HEK293 (cell line): ENCODE data around the gene FAM181A.

ENCODE experiments used
- HOXA7 ChIP-seq: sonication (generic); formaldehyde crosslinking; IDR thresholded peaks from 2 replicates; pipeline ENCODE4 v1.8.1; 2022; ENCODE audit warnings: missing genetic modification reagents, borderline replicate concordance
- MEIS1 ChIP-seq: sonication (generic); formaldehyde crosslinking; IDR thresholded peaks from 2 replicates; pipeline ENCODE4 v1.8.1; 2022; ENCODE audit warnings: missing genetic modification reagents, mild to moderate bottlenecking, borderline replicate concordance
- SP2 ChIP-seq: fragments of 450-650 bp; formaldehyde crosslinking; IDR thresholded peaks from 2 replicates; pipeline ENCODE4 v1.5.1; 2016; ENCODE audit warnings: missing biosample characterization, missing genetic modification characterization
- TCF7L2 ChIP-seq: IDR thresholded peaks from 2 replicates; pipeline ENCODE4 v1.6.1; 2011; ENCODE audit warnings: low read depth, mild to moderate bottlenecking, inconsistent platforms, low read length, moderate library complexity, borderline replicate concordance
- ZNF146 ChIP-seq: fragments of 450-650 bp; formaldehyde crosslinking; IDR thresholded peaks from 2 replicates; pipeline ENCODE4 v1.5.1; 2016; ENCODE audit warnings: missing biosample characterization, missing genetic modification characterization
- ZNF16 ChIP-seq: fragments of 450-650 bp; formaldehyde crosslinking; IDR thresholded peaks from 2 replicates; pipeline ENCODE4 v1.5.1; 2016; ENCODE audit warnings: low read depth, missing biosample characterization, missing genetic modification characterization
- ZNF585B ChIP-seq: fragments of 450-650 bp; formaldehyde crosslinking; IDR thresholded peaks from 2 replicates; pipeline ENCODE4 v1.5.1; 2016; ENCODE audit warnings: missing biosample characterization, missing genetic modification characterization
- ZNF623 ChIP-seq: fragments of 450-650 bp; formaldehyde crosslinking; IDR thresholded peaks from 2 replicates; pipeline ENCODE4 v1.5.1; 2016; ENCODE audit warnings: missing biosample characterization, missing genetic modification characterization
- ZNF677 ChIP-seq: fragments of 450-650 bp; IDR thresholded peaks from 2 replicates; pipeline ENCODE4 v1.5.0; 2018; ENCODE audit warnings: missing biosample characterization, mild to moderate bottlenecking, missing genetic modification characterization, moderate library complexity
- ZNF768 ChIP-seq: fragments of 450-650 bp; formaldehyde crosslinking; IDR thresholded peaks from 2 replicates; pipeline ENCODE4 v1.5.1; 2018; ENCODE audit warnings: missing biosample characterization, mild to moderate bottlenecking, missing genetic modification characterization
- ZNF792 ChIP-seq: fragments of 450-650 bp; formaldehyde crosslinking; IDR thresholded peaks from 2 replicates; pipeline ENCODE4 v1.5.1; 2016; ENCODE audit warnings: missing biosample characterization, missing genetic modification characterization
- ZSCAN30 ChIP-seq: fragments of 450-650 bp; IDR thresholded peaks from 2 replicates; pipeline ENCODE4 v1.5.1; 2018; ENCODE audit warnings: missing biosample characterization, mild to moderate bottlenecking, missing genetic modification characterization, moderate library complexity
- TF ChIP-seq, protein P1 (sequence below): fragments of 450-650 bp; formaldehyde crosslinking; IDR thresholded peaks from 2 replicates; pipeline ENCODE4 v1.5.1; 2016; ENCODE audit warnings: missing biosample characterization, missing genetic modification characterization

DNA sequence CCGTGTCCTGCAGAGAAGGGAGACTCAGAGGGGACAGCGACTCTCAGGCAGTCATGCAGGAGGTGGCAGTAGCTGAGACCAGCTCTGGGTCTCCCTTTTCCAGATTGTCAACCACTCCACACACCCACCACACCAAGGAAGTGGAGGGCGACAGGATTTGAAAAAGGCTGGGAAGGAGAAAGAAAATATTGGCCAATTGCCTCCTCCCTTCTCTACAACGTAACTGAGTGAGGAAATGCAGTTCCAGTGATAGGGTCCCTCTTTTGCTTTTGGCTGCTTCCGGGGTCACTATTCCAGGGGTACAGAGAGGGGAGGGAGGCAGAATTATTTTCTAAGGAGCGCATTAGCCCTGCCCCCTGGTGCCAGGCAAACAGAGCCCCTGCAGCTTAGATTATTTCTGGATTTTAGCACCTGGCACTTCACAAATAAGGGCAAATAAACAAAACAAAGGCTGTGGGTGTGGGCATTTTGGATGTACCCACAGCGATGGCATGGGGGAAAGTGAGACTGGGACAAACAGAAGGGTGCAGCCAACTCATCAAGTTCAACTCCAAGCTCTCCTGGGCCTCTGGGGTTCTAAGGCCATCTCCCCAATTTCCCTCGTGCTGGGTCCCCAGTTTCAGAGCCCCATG lies 28.8 kb downstream of the FAM181A start:
- TF ChIP-seq MEIS1 (CRISPR knock-in tag) (no peak), ZNF585B (tag by site-specific recombination) (no peak), SP2 (tag by site-specific recombination) (no peak), ZNF146 (tag by site-specific recombination) (no peak), ZNF16 (no peak), ZNF623 (tag by site-specific recombination) (no peak), HOXA7 (CRISPR knock-in tag) (no peak), ZSCAN30 (tag by site-specific recombination) (no peak), ZNF677 (tag by site-specific recombination) (no peak), TCF7L2 (no peak), ZNF792 (tag by site-specific recombination) (no peak), ZNF768 (tag by site-specific recombination) (no peak)
- TF ChIP-seq, protein P1, sequence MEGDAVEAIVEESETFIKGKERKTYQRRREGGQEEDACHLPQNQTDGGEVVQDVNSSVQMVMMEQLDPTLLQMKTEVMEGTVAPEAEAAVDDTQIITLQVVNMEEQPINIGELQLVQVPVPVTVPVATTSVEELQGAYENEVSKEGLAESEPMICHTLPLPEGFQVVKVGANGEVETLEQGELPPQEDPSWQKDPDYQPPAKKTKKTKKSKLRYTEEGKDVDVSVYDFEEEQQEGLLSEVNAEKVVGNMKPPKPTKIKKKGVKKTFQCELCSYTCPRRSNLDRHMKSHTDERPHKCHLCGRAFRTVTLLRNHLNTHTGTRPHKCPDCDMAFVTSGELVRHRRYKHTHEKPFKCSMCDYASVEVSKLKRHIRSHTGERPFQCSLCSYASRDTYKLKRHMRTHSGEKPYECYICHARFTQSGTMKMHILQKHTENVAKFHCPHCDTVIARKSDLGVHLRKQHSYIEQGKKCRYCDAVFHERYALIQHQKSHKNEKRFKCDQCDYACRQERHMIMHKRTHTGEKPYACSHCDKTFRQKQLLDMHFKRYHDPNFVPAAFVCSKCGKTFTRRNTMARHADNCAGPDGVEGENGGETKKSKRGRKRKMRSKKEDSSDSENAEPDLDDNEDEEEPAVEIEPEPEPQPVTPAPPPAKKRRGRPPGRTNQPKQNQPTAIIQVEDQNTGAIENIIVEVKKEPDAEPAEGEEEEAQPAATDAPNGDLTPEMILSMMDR (tag by site-specific recombination): no peak
